GM18519 (cell line): Measurements from ENCODE around the gene CERS6.
"Not testable (repeated sequence)": the region's sequence is repeated elsewhere in the genome, so short reads cannot be mapped to it uniquely, and the experiment has no call there.

Experiments
- ATAC-seq: cut with Tn5 transposase; IDR thresholded peaks from one replicate; pipeline ENCODE4 v1.9.1; 2021; ENCODE audit warnings: mild to moderate bottlenecking, moderate library complexity; ENCODE audit not compliant: unreplicated experiment, low FRiP score

The CERS6 gene

DNA sequence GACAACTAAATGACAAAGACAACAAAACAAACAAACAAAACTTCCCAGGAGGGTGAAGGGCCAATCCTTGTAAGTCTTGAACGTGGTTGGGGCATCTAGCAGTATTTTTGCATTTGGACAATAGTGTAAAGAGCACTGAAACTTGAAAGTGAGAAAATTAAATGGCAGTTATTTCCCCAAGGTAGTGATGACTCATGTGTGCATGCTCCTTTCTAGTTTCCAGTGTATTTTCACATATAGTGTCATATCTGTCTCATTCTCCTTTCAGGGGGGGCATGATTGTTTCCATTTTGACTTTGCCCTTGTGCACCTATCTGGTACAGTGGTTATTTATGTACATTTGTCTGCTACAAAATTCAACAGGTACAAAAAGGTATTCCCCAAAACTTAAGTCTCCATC lies 39.5 kb downstream of the CERS6 start:
- peak; percentile 93 for ATAC-seq

DNA sequence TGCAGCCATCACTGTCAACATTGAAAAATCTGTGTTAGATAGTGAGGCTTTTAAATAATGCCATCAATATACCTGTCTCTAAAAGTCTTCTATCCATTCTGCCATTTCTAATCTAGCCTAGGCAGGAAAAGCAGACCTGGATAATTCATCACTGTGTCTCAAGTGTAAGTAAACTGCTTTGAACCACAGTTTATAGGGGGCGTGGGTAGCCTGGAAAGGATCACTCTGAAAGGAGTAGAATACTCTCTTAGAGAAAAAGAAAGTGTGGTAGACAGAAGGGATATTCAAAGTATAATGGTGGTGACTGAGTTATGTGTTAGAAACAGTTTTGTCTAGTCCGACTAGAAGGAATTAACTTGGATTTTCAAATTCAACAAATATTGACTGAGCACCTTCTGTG lies 40.8 kb downstream of the CERS6 start:
- ATAC-seq, result no peak

DNA sequence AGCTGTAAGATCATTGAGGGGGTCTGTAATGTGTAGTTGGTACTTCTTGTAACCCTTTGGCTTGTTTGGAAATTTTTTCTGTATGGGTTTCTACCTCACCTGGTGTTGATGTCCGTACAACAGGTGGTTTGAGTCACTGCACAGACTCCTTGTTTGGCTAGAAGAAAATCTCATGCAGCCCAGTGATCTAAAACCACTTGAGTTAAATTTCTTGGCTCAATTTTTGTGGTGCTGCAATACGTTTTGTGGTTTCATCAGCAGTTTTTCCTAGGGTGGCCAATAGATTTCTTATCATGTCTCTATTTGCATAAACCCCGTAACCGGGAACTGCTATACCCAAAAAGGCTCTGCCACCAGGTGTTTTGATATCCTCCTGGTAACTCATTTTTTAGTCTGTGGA lies 43.4 kb downstream of the CERS6 start:
- ATAC-seq, result no peak

DNA sequence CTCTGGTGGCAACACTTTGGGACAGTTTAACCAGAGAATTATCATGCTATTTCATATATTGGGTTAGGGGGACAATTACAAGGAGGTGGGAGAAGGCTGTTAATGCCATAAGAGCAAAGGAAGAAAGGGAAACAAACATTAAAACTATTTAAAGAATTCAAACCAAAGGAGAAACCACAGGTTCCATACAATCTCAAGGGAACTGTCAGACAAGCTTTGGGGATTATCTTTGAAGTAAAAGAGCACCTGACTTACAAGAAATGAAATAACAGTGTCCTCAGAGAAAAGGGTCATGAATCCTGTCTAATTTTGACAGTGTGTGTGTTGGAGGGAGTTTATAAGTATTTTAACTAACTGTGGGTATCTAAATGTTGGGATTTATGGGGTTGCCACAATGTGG lies 44.4 kb downstream of the CERS6 start:
- ATAC-seq, result no peak

DNA sequence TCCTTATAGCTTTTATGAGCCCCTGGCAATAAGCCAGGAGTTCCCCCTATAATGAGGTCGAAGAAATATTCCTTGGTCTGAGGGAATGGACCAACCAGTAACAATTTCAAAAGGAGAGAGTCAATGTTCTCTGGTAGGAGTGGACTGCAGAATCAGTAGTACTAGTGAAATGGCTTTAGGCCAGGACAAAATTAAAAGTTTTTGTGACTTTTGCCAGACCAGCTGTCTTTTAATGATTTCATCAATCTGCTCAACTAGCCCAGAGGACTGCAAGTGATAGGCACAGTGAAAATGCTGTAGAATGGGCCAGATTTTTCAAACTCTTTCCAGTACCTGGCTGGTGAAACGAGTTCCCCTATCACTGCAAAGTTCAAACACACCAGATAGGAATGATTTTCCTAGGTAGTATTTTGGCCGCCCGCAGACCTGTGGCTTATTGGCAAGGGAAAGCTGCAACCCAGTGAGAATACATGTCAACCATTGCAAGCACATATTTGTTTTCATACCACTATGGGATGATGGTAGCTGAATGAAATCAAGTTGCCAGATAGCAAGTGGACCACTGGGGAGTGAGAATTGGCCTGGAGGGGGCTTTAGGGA lies 45.5 kb downstream of the CERS6 start:
- no peak for ATAC-seq

DNA sequence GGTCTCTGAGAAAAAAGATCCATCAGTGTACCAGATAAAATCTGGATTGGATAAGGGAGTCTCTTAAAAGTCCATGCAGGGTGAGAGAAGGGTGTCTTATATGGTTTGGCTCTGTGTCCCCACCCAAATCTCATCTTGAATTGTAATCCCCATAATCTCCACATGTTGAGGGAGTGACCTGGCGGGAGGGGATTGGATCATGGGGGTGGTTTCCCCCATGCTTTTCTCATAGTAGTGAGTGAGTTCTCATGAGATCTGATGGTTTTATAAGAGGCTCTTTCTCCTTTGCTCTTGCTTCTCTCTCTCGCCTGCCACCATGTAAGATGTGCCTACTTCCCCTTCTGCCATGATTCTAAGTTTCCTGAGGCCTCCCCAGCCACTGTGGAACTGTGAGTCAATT lies 46.8 kb downstream of the CERS6 start:
- not testable (repeated sequence) for ATAC-seq

DNA sequence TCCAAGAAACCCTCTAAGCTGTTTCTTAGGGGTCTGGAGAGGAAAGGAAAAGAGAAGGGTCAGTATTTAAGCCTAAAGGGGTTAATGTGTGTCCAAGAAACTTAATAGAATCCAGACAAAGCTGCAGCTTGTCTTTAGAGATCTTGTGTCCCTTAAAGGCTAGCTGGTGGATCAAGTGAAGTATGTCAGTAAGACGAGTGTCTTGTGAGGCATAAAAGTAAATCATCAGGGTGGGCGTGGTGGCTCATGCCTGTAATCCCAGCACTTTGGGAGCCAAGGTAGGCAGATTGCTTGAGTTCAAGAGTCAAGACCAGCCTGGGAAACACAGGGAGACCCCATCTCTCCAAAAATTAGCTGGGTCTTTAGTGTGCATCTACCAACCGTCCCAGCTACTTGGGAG lies 47.8 kb downstream of the CERS6 start:
- no peak for ATAC-seq

DNA sequence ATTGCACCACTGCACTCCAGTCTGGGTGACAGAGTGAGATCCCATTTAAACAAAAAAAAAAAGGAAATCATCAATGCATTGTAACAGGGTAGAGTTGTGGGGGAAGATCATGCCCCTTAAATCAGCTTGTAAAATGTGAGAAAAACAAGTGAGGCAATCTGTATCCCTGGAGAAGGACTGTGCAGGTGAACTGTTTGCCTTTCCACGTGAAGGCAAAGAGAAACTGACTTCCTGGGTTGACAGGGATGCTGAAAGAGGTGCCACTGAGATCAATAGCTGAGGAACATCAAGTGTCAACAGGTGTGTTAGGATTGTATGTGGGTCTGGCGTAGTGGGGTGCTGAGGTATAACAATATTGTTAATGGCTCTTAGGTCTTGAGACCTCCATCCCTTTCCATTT lies 48.3 kb downstream of the CERS6 start:
- no peak for ATAC-seq

DNA sequence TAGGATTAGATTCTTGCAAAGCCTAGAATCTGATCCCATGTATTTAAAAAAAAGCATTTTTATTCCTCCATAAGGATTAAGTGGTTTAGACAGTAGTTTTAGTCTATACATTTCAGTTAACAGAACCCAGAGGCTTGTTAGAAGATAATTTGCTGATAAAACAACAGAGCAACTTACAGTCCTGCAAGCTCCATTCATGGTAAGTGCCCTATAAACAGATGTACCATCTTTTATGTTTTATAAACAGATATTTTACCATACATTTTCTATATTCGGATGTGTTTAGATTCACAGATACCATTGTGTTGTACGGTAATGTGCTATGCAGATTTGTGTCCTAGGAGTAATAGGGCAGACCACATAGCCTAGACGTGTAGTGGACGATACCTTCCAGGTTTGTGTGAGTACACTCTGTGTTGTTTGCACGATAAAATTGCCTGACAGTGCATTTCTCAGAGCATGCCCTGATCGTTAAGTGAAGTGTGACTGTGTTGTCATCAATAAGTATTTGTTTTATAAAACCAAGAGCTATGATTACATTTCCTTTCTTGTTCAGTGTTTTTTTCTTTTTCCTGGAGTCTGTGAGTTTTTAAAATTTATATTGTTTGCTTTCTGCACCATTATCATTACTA lies 54.2 kb downstream of the CERS6 start:
- ATAC-seq, result no peak

DNA sequence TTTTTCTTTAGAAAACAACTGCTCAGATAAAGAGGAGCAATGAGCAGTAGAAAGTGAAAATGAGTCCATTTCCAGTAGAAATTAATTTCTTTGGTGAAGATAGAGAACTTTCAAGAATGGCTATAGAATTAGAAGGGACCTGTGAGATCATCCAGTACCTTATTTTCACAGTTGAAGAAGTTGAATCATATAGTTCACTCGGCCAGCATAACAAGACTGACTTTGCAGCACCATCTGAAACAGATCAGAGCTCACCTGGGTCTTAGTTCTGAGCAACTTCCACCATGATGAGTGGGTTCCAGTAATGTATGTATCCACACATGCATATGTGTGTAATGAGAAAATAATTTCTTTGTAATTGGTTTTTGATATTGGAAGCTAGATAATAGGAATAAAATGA lies 58.6 kb downstream of the CERS6 start:
- ATAC-seq, result no peak

DNA sequence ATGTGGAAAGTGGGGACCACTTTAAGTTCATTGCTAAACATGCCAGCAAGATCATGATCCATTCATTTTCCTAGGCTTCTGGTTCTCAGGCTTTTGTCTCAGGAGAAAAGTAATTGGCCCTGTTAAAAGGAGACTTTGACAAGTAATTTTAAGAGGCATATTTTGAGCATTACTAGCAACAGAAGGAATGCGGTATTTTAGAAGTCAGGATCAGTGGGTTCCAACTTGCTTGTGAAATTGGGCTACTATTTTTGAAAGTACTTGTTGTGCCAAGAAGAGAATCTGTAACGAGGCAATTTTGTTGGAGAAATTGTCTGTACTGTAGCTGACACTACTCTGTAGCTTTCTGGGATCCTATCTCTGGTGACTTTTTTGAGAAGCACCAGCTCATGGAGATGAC lies 59.4 kb downstream of the CERS6 start:
- no peak for ATAC-seq

DNA sequence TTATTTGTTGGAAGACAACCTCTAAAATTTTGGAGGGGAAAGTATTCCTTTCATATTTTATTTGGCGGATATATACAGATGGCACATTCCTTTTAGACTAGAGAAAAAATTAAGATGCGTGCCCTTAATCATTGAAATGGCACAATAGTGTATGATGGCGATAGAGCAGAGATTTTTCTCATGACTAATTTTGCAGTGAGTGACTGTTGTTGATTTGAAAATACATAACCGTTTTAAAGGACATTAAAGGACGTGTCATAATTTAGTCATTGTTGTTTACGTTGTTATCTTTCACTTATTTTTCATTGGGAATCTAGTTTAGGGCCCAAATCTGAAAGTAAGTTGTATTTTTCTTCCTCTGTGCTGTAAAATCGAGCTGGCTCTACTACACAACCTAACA lies 61.7 kb downstream of the CERS6 start:
- no peak for ATAC-seq

DNA sequence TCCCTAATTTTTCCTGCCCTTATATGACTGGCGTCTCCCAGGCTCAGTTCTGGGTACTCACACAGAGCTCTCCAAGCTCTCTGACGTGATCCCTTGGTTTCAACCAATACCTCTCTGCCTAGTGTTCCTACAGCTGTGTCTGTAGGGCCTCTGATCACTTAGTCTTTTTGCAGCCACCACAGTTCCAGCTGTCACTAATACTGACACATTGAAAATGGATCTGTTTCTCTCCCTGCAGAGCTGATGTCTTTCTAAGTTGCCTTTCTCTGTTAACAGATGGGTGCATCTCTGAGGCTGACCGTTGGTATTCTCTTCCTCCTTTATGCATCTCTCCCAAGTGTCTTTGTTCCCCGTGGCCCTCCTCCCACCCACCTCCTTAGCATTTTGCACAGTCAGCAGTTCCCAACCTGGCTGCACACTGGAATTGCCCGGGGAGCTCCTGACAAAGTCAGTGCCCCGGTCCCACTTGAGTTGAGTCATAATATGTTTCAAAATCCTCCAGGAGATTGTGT lies 62.5 kb downstream of the CERS6 start:
- ATAC-seq, result no peak

DNA sequence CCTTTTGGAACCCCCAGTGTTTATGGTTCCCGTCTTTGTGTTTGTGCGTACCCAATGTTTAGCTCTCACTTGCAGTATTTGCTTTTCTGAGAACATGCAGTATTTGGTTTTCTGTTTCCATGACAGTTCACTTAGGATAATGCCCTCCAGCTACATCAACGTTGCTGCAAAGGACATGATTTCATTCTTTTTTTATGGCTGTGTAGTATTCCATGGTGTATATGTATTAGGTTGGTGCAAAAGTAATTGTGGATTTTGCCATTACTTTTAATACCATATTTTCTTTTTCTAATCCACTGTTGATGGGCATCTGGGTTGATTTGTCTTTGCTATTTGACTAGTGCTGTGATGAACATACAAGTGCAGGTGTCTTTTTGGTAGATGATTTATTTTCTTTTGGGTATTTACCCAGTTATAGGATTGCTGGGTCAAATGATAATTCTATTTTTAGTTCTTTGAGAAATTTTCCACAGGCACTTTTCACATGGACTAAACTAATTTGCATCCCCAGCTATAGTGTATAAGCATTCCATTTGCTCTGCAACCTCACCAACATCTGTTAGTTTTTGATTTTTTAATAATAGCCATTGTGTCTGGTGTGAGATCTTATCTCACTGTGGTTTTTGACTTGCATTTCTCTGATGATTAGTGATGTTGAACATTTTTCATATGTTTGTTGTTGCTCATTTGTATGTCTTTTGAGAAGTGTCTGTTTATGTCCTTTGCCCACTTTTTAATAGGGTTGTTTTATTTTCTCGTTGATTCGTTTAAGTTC lies 63.6 kb downstream of the CERS6 start:
- ATAC-seq, result no peak

DNA sequence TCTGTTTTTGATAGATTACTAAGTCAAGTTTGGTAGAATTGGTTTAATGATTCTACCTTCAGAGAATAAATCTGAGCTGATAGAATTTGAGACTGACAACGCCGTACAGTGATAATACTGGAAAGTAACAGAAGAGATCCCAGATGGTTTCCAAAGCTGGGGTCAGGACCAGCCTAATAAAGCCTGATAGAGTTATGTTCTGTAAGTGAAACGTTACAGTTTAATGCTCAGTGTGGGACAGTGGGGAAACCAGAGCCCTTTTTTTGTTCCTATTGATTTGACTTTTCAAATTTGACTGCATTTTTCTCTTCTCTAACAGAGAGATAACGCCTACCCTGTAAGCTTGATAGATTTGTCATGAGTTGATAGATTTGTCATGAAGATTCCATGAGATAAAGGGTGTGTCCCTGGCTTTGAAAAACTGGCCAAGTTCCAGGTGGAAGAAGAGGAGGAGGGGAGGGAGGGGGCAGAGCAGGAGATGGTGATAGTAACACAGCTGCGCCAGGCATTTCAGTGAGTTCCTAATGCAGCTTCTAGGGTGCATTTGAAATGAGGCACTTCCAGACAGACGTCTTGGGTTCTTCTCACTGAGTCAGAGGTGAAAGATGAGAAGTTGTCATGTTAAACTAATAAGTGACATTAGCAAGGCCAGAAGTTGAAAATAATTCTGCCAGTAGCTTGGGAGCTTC lies 65.1 kb downstream of the CERS6 start:
- ATAC-seq, result no peak

DNA sequence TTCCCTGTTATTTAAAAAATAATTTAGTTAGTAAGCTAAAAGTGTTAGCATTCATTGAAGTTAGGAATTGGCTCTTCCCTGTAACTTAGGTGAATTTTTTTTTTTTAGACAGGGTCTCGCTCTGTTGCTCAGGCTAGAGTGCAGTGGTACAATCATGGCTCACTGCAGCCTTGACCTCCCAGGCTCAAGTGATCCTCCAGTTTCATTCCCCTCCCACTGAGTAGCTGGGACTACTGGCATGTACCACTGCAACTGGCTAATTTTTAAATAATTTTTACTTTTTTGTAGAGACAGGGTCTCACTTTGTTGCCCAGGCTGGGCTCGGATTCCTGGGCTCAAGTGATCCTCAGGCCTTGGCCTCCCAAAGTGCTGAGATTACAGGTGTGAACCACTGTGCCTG lies 66.4 kb downstream of the CERS6 start:
- ATAC-seq, result no peak

DNA sequence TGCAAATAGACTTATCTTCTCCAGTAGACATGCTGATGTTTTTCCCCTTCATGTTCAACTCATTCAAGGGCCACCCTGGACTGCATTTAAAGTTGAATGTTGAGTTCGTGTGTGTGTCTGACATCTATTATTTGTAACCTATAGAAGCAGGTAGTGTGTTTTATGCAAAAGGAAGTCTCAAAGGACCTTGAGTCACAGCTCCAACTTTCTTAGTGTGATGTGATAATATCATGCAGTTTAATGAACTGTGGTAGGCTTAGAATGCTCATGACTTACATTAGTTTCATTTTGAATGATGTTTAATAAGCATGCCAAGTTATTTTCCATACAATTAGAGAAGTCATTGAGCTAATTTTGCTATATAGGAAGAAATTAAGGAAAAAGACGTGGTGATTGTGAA lies 67.9 kb downstream of the CERS6 start:
- ATAC-seq, result no peak

DNA sequence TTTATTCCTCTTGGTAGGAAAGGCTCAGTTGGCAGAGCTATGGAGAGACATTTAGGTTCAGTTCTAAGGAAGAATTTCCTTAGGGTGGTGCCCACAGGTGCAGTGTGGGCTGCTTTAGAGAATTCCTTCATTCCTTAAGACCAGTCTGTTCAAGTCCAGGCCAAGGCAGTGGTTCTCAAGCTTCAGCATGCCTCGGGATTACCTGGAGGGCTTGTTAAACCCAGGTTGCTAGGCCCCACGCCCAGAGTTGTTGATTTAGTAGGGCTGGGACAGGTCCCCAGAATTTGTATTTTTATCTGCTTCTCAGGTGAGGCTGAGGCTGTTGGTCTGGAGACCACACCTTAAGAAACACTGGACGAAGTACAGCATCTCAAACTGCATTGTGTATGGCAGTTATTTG lies 68.9 kb downstream of the CERS6 start:
- no peak for ATAC-seq

DNA sequence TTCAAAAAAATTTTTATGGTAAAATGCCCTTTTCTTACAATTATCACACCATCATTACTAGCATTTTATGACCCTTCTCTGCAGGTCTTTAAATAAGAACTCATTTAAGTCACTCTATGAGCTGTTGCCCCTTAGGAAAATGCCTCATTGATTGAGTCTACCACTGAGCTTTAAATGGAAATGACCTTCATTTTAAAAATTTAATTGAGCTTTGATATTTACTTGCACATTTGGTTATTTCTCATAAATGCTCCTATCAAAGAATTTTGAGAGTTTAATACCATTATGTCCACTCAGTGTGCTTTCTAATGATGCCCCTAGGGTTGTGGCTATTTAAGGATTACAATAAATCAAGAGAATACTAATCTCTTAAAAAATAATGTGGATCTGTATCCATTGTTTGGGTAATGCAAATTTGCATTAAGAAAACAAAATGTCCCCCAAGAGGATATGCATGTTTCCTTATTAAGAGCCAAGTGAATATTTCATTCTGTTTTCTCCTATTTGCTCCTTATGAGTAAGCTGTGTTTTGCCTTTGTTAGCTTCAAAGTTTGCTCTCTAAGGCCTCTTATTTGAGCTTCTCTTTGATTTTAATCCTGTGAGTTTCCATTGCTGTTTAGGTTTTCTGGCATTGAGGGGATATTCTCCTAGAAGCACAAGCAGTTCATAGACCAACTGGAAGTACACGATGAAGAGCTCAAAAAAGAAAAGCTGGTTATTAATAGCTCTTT lies 69.8 kb downstream of the CERS6 start:
- ATAC-seq, result no peak

DNA sequence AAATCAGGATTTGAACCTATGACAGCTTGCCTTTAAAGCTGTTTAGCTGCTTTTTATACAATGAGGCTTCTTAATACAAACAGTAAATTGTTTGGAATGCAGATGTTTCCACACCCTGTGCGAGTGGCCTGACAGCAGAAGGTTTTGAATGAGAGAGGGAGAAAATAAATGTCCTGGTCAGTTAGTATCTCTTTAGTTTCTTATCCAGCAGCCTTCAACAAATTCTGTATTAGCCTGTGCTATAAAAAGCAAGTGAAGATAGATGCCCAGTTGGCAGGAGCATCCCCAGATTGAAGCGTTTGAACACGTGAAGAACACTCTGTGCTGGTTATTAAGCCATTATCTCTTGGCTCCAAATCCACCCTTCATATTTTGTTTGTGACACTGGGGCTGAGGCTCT lies 70.6 kb downstream of the CERS6 start:
- ATAC-seq, result no peak

DNA sequence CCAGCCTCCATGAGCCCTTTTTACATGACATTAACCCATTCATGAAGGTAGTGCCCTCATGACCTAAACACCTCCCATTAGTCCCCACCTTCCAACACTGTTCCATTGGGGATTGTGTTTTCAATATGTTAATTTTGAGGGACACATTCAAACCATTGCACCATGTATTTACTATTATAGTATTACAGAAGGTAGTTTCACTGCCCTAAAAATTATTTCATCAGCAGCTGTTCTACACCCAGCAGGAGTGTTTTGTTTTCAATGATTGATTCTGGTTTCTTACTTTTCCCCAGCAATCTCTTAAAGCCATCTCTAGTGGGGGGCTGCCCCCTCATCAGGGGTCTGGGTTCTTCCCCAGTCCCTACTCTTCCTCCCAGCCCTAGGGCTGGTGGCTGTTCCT lies 71.9 kb downstream of the CERS6 start:
- no peak for ATAC-seq
